Measurements from ENCODE around the gene PRRT1B. TPM values are rescaled to one million over a fixed set of nuclear protein-coding genes. Genes with fewer than 3 reads are reported as not detected.

PRRT1B gene
- total and polyA plus RNA-seq, 2 experiments from 2014 or later: 0.24 TPM; not detected in 1

- TF ChIP-seq CTCF (conservative IDR thresholded peaks at IDR 0.05; ENCODE audit: low read depth in 2 of 2) (no peak), CREB1 (CRISPR knock-in tag; IDR thresholded peaks at IDR 0.05; ENCODE audit: low read depth) (no peak), ETS1 (IDR thresholded peaks at IDR 0.05) (no peak), STAT1 (IDR thresholded peaks at IDR 0.05; ENCODE audit: unreplicated experiment) (no peak), POLR2AphosphoS5 (IDR thresholded peaks at IDR 0.05; ENCODE audit: low read depth) (no peak), NANOG (IDR thresholded peaks at IDR 0.05; ENCODE audit: borderline replicate concordance) (no peak), ZNF114 (CRISPR knock-in tag; IDR thresholded peaks at IDR 0.05) (no peak), EZH2phosphoT487 (IDR thresholded peaks at IDR 0.05; ENCODE audit: unreplicated experiment) (no peak), JUNB (IDR thresholded peaks at IDR 0.05; ENCODE audit: unreplicated experiment) (no peak), ZNF462 (CRISPR knock-in tag; IDR thresholded peaks at IDR 0.05) (no peak), REST (IDR thresholded peaks at IDR 0.05; ENCODE audit: unreplicated experiment) (no peak), EZH2 (IDR thresholded peaks at IDR 0.05; ENCODE audit: low read depth, unreplicated experiment) (no peak), ZNF331 (CRISPR knock-in tag; IDR thresholded peaks at IDR 0.05; ENCODE audit: low read depth) (no peak)
- Mint-ChIP-seq H3K4me3 (no peak overlapping the region), H3K27ac (no peak overlapping the region), H3K4me1 (no peaks in the 10 kb centered on the region), H3K9me3 (no peaks in the 10 kb centered on the region), H3K36me3 (ENCODE audit: low read depth) (peaks cover 54% of the 10 kb centered on the region), H3K27me3 (ENCODE audit: insufficient read depth, low read depth, poor library complexity) (peaks cover 20% of the 10 kb centered on the region)
- Histone ChIP-seq H3F3A (replicated peaks; ENCODE audit: low read depth) (peaks cover 9% of the 10 kb centered on the region), H3K36me3 (ENCODE audit: insufficient read depth) (peaks cover 9% of the 10 kb centered on the region), H3K27me3 (ENCODE audit: insufficient read depth) (no peaks in the 10 kb centered on the region), H4K20me1 (replicated peaks; ENCODE audit: insufficient read depth) (no peaks in the 10 kb centered on the region), H3K4me2 (no peak overlapping the region), H2AFZ (no peak overlapping the region), H3K27ac (ENCODE audit: low read depth) (no peak overlapping the region), H3K4me3 (no peak overlapping the region), H3K9me2 (ENCODE audit: insufficient read depth) (no peaks in the 10 kb centered on the region), H3K4me1 (ENCODE audit: insufficient read depth) (no peaks in the 10 kb centered on the region), H3K79me2 (replicated peaks; ENCODE audit: insufficient read depth) (no peaks in the 10 kb centered on the region)
- ATAC-seq (no peak), DNase-seq (ENCODE audit: low spot score) (no peak)
These were observed 26.8 kb upstream of the PRRT1B start for GRCh38 chr9:131518553-131518952.

Data from GM23338 (cell line).